ENCODE measurements around the gene HAND2.

- no peak for TF ChIP-seq EP300 (IDR thresholded peaks at IDR 0.05; ENCODE audit: borderline replicate concordance)
- TF ChIP-seq YY1 (IDR thresholded peaks at IDR 0.05; ENCODE audit: low read depth), result no peak
Observed at GRCh38 chr4:173490817-173491528, 39.1 kb downstream of the HAND2 start.

Measured in Ishikawa (cell line).